OCI-LY1 (cell line): ENCODE data around the gene SDK2.

Experiments used
- H2AFZ ChIP-seq: fragments of 200-600 bp; sonication (generic), shearing (Covaris generic); 2 replicates; pipeline ENCODE4 v1.6.0; 2014; ENCODE audit warnings: antibody characterized with exemption, mild to moderate bottlenecking, low read length
- H3F3A ChIP-seq: fragments of 200-600 bp; sonication (generic), shearing (Covaris generic); 2 replicates; pipeline ENCODE4 v1.6.0; 2014; ENCODE audit warnings: mild to moderate bottlenecking, antibody characterized with exemption, low read length, moderate library complexity; ENCODE audit not compliant: insufficient read depth
- H3K27ac ChIP-seq: fragments of 200-600 bp; sonication (generic); 2 replicates; pipeline ENCODE4 v1.5.1; 2014; ENCODE audit warnings: low read length, mixed run types, mild to moderate bottlenecking, low read depth; ENCODE audit not compliant: poor library complexity, severe bottlenecking
- H3K27me3 ChIP-seq: fragments of 200-600 bp; sonication (generic); 2 replicates; pipeline ENCODE4 v1.6.0; 2014; ENCODE audit warnings: antibody characterized with exemption, mild to moderate bottlenecking, low read length, moderate library complexity; ENCODE audit not compliant: insufficient read depth
- H3K36me3 ChIP-seq: fragments of 200-600 bp; sonication (generic); 2 replicates; pipeline ENCODE4 v1.6.1; 2014; ENCODE audit warnings: mild to moderate bottlenecking, antibody characterized with exemption, low read length, moderate library complexity, mixed read lengths; ENCODE audit not compliant: insufficient read depth
- H3K4me1 ChIP-seq: fragments of 200-600 bp; sonication (generic); 2 replicates; pipeline ENCODE4 v1.5.1; 2014; ENCODE audit warnings: mild to moderate bottlenecking, low read length, moderate library complexity; ENCODE audit not compliant: insufficient read depth, severe bottlenecking
- H3K4me2 ChIP-seq: fragments of 200-600 bp; sonication (generic), shearing (Covaris generic); 2 replicates; pipeline ENCODE4 v1.6.1; 2014; ENCODE audit warnings: low read length
- H3K4me3 ChIP-seq: fragments of 200-600 bp; sonication (generic); 2 replicates; pipeline ENCODE4 v1.5.1; 2014; ENCODE audit warnings: low read length, low read depth, mild to moderate bottlenecking, mixed read lengths; ENCODE audit not compliant: poor library complexity, severe bottlenecking
- H3K79me2 ChIP-seq: fragments of 200-600 bp; shearing (Covaris generic); 2 replicates; pipeline ENCODE4 v1.6.1; 2016; ENCODE audit warnings: mixed run types, low read length, mixed read lengths; ENCODE audit not compliant: insufficient read depth
- H3K9ac ChIP-seq: fragments of 200-600 bp; sonication (generic), shearing (Covaris generic); 2 replicates; pipeline ENCODE4 v1.6.1; 2014; ENCODE audit warnings: mild to moderate bottlenecking, low read length, mixed read lengths
- H3K9me2 ChIP-seq: fragments of 200-600 bp; sonication (generic), shearing (Covaris generic); 2 replicates; pipeline ENCODE4 v1.6.1; 2014; ENCODE audit warnings: low read depth, mild to moderate bottlenecking, low read length, mixed read lengths
- H3K9me3 ChIP-seq: fragments of 200-600 bp; shearing (Covaris generic); 2 replicates; pipeline ENCODE4 v1.6.1; 2014; ENCODE audit warnings: low read length, mixed read lengths
- H4K20me1 ChIP-seq: fragments of 200-600 bp; sonication (generic), shearing (Covaris generic); 2 replicates; pipeline ENCODE4 v1.6.0; 2016; ENCODE audit warnings: mild to moderate bottlenecking, low read length; ENCODE audit not compliant: insufficient read depth
- EZH2 ChIP-seq: fragments of 200-600 bp; sonication (generic), shearing (Covaris generic); IDR thresholded peaks from 2 replicates; pipeline ENCODE4 v1.8.0; 2017; ENCODE audit warnings: borderline replicate concordance, mixed run types, mild to moderate bottlenecking, antibody characterized with exemption, low read length, moderate library complexity, mixed read lengths
- TF ChIP-seq, protein P1 (sequence below): fragments of 200-600 bp; sonication (generic), shearing (Covaris generic); IDR thresholded peaks from 2 replicates; pipeline ENCODE4 v1.5.1; 2017; ENCODE audit warnings: mild to moderate bottlenecking, antibody characterized with exemption, low read length, moderate library complexity, mixed read lengths

The SDK2 gene

DNA sequence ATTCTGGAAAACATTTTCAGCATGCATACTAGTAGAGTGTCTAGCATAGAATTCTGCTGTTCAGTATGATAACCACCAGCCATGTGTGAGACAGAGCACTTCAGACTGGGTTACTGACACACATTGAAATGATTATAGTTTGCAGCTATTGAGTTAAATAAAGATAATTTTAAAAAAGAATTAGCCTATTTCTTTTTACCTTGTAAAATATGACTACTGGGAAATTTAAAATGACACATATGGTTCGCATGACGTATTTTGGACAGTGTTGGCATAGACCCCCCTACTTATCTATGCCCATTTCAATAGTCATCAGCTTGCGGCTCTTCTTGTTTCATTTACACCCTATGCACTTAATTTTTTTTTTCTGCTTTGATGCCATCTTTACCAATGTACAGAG is 4.7 kb upstream of the SDK2 start:
- H4K20me1 ChIP-seq: no peaks in the 10 kb centered on the region
- TF ChIP-seq, protein P1, sequence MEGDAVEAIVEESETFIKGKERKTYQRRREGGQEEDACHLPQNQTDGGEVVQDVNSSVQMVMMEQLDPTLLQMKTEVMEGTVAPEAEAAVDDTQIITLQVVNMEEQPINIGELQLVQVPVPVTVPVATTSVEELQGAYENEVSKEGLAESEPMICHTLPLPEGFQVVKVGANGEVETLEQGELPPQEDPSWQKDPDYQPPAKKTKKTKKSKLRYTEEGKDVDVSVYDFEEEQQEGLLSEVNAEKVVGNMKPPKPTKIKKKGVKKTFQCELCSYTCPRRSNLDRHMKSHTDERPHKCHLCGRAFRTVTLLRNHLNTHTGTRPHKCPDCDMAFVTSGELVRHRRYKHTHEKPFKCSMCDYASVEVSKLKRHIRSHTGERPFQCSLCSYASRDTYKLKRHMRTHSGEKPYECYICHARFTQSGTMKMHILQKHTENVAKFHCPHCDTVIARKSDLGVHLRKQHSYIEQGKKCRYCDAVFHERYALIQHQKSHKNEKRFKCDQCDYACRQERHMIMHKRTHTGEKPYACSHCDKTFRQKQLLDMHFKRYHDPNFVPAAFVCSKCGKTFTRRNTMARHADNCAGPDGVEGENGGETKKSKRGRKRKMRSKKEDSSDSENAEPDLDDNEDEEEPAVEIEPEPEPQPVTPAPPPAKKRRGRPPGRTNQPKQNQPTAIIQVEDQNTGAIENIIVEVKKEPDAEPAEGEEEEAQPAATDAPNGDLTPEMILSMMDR: no peak
- TF ChIP-seq EZH2: no peak
- H3K79me2 ChIP-seq: no peaks in the 10 kb centered on the region
- no peaks in the 10 kb centered on the region for H3F3A ChIP-seq
- H3K9ac ChIP-seq: no peak overlapping the region
- no peak overlapping the region for H3K4me2 ChIP-seq
- no peaks in the 10 kb centered on the region; the same call in 1 of the 2 replicates for H3K36me3 ChIP-seq
- no peaks in the 10 kb centered on the region; the same call in 1 of the 2 replicates for H3K27me3 ChIP-seq
- no peak overlapping the region for H3K27ac ChIP-seq
- peaks cover 4% of the 10 kb centered on the region; the same call in 1 of the 2 replicates for H3K9me3 ChIP-seq
- H3K4me1 ChIP-seq: no peaks in the 10 kb centered on the region
- H2AFZ ChIP-seq: no peak overlapping the region
- H3K4me3 ChIP-seq: no peak overlapping the region
- no peaks in the 10 kb centered on the region for H3K9me2 ChIP-seq

GRCh38 chr17:73648543-73648820 is 4.2 kb upstream of the SDK2 start:
- Histone ChIP-seq H3K79me2 (no peaks in the 10 kb centered on the region), H3K9me3 (no peaks in the 10 kb centered on the region), H3K27me3 (no peaks in the 10 kb centered on the region; the same call in 1 of the 2 replicates)

DNA sequence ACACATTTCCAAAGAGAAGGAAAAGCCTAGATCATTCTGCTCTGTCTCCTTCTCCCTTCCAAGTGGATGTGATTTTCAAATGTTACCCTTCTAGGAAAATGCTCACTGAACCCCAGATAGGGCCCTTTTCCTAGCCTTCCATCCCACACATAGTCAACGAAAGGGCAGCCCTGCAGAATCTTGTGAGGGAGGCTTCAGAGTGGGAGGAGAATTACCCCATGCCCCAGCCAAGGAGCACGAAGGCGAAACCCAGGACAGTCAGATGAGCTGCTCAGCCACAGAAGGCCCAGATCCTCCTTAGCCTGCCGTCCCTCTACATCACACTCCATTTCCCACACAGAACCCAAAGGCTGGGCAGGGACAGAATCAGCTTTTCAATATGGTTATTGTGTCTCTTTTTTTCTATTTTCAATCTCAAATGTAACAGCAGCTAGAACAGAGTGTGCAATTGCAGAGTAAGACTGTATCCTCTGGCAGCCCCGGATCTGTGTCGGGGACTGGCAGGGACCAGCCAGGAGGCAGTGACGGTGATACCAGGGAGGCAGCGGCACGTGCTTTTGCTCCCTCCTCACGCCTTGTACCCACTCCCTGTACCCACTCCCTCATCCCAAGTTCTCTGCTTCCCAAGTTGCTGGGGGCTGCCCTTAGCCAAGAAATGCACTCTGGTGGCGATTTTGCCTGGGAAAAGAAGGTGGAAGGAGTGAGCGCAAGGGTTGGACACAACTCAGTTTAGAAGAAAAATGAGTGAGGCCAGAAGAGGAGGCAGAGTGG is 3.7 kb upstream of the SDK2 start:
- Histone ChIP-seq H4K20me1 (no peaks in the 10 kb centered on the region), H3K9ac (no peak overlapping the region), H3K9me3 (no peaks in the 10 kb centered on the region), H3K27me3 (no peaks in the 10 kb centered on the region; the same call in 1 of the 2 replicates), H3K4me3 (no peak overlapping the region), H3K4me2 (no peak overlapping the region), H3K4me1 (no peaks in the 10 kb centered on the region), H3K27ac (no peak overlapping the region), H3F3A (no peaks in the 10 kb centered on the region), H2AFZ (no peak overlapping the region), H3K9me2 (no peaks in the 10 kb centered on the region), H3K79me2 (no peaks in the 10 kb centered on the region), H3K36me3 (no peaks in the 10 kb centered on the region)
- TF ChIP-seq EZH2: no peak
- TF ChIP-seq, protein P1: no peak

More at GRCh38 chr17:73648543-73648820, 4.2 kb upstream of the SDK2 start:
- no peaks in the 10 kb centered on the region for H3F3A ChIP-seq
- H3K36me3 ChIP-seq: no peaks in the 10 kb centered on the region
- TF ChIP-seq EZH2: no peak
- TF ChIP-seq, protein P1: no peak
- H3K4me3 ChIP-seq: no peak overlapping the region
- no peak overlapping the region for H3K4me2 ChIP-seq
- no peaks in the 10 kb centered on the region for H4K20me1 ChIP-seq
- H3K4me1 ChIP-seq: no peaks in the 10 kb centered on the region
- no peaks in the 10 kb centered on the region for H3K9me2 ChIP-seq
- no peak overlapping the region for H3K9ac ChIP-seq
- H2AFZ ChIP-seq: no peak overlapping the region
- H3K27ac ChIP-seq: no peak overlapping the region
